ENCODE data around the gene ZNF620.

Gene ZNF620

GRCh38 chr3:40523781-40524180 is 17.9 kb downstream of the ZNF620 start:
- no peak for DNase-seq (ENCODE audit: low read depth)
- no peak for TF ChIP-seq CTCF (conservative IDR thresholded peaks at IDR 0.05; ENCODE audit: low read length)
- H3K4me3 ChIP-seq (ENCODE audit: low read length): no peak overlapping the region

GRCh38 chr3:40524222-40524567 is 18.4 kb downstream of the ZNF620 start:
- H3K4me3 ChIP-seq (ENCODE audit: low read length): peak overlapping the region; percentile 86
- no peak for TF ChIP-seq CTCF (conservative IDR thresholded peaks at IDR 0.05; ENCODE audit: low read length)
- no peak for DNase-seq (ENCODE audit: low read depth)

GRCh38 chr3:40524568-40525285 is 18.9 kb downstream of the ZNF620 start, which contains the start of gene ZNF621:
TSS of gene ZNF621 (plus strand) at chr3:40524960. CDS start at chr3:40525841, 881 bp downstream.
- no peak for TF ChIP-seq CTCF (conservative IDR thresholded peaks at IDR 0.05; ENCODE audit: low read length)
- H3K4me3 ChIP-seq (ENCODE audit: low read length): peak within 1 kb of the TSS; percentile 86
- DNase-seq (ENCODE audit: low read depth): peak; percentile 87

GRCh38 chr3:40528426-40528825 is 22.6 kb downstream of the ZNF620 start:
- no peak for DNase-seq (ENCODE audit: low read depth)
- no peak overlapping the region for H3K4me3 ChIP-seq (ENCODE audit: low read length)
- no peak for TF ChIP-seq CTCF (conservative IDR thresholded peaks at IDR 0.05; ENCODE audit: low read length)

GRCh38 chr3:40532252-40532651 is 26.4 kb downstream of the ZNF620 start:
- TF ChIP-seq CTCF (conservative IDR thresholded peaks at IDR 0.05; ENCODE audit: low read length): no peak
- DNase-seq (ENCODE audit: low read depth): no peak

GRCh38 chr3:40534283-40534682 is 28.4 kb downstream of the ZNF620 start:
- no peak for TF ChIP-seq CTCF (conservative IDR thresholded peaks at IDR 0.05; ENCODE audit: low read length)
- no peak for DNase-seq (ENCODE audit: low read depth)
- H3K4me3 ChIP-seq (ENCODE audit: low read length): no peak overlapping the region

More at GRCh38 chr3:40532252-40532651, 26.4 kb downstream of the ZNF620 start:
- H3K4me3 ChIP-seq (ENCODE audit: low read length): no peak overlapping the region

GRCh38 chr3:40546816-40547215 is 41.0 kb downstream of the ZNF620 start:
- no peak overlapping the region for H3K4me3 ChIP-seq (ENCODE audit: low read length)
- DNase-seq (ENCODE audit: low read depth): peak; percentile 75
- TF ChIP-seq CTCF (conservative IDR thresholded peaks at IDR 0.05; ENCODE audit: low read length): no peak
